Colon (tissue), 2 donors: ENCODE results near the gene C3orf70.

Experiments
- FAIRE-seq: peaks from 2 replicates; lab custom pipeline; 2012; peaks lifted over from hg19 to GRCh38; lab: Jason Lieb, UNC
- donor health status: control.
- donor health status: control.

Gene C3orf70

GRCh38 chr3:185051801-185052200, 101.1 kb downstream of the C3orf70 start:
- no peak for FAIRE-seq

- no peak for FAIRE-seq
These were observed 103.2 kb downstream of the C3orf70 start for GRCh38 chr3:185049710-185050109.

- no peak for FAIRE-seq
These were observed 106.3 kb downstream of the C3orf70 start for GRCh38 chr3:185046603-185047002.

GRCh38 chr3:185046164-185046515, 106.7 kb downstream of the C3orf70 start:
- FAIRE-seq: no peak

- FAIRE-seq: no peak
These were observed 110.4 kb downstream of the C3orf70 start for GRCh38 chr3:185042312-185043050.

GRCh38 chr3:185041540-185041939, 111.3 kb downstream of the C3orf70 start:
- no peak for FAIRE-seq

- no peak for FAIRE-seq
These were observed 112.4 kb downstream of the C3orf70 start for GRCh38 chr3:185040425-185040824.

- no peak for FAIRE-seq
These were observed 115.1 kb downstream of the C3orf70 start for GRCh38 chr3:185037801-185038200.

- no peak for FAIRE-seq
These were observed 121.9 kb downstream of the C3orf70 start for GRCh38 chr3:185030951-185031350.

- no peak for FAIRE-seq
These were observed 122.5 kb downstream of the C3orf70 start for GRCh38 chr3:185030399-185030798.

GRCh38 chr3:185029086-185029485, 123.8 kb downstream of the C3orf70 start:
- FAIRE-seq: no peak

- FAIRE-seq: no peak
These were observed 124.7 kb downstream of the C3orf70 start for GRCh38 chr3:185028121-185028520.
